HEK293 (cell line): Measurements from ENCODE around the gene FXYD3.

ENCODE experiments used
- CTCF ChIA-PET: fragments of 350-600 bp; formaldehyde crosslinking; extraction: SDS; loops from one replicate; lab custom pipeline; 2021; ENCODE audit warnings: antibody characterized with exemption; lab: Yijun Ruan, JAX
- POLR2A ChIA-PET: fragments of 300-600 bp; formaldehyde crosslinking; extraction: SDS; loops from one replicate; lab custom pipeline; 2020; ENCODE audit warnings: antibody characterized with exemption, inconsistent platforms; lab: Yijun Ruan, JAX
- H3K27ac ChIP-seq: fragments of 200-500 bp; sonication (Bioruptor generic); 2 replicates; pipeline ENCODE4 v1.5.1; 2014; ENCODE audit warnings: low read depth, low read length, control low read depth, inconsistent platforms; ENCODE audit errors: extremely low read depth
- H3K36me3 ChIP-seq, 2 experiments: fragments of 200-500 bp in 1 of 2; sonication (Bioruptor generic) in 1 of 2; 1 replicate in 1 of 2; 2 replicates in 1 of 2; pipeline ENCODE4 v1.5.1; 2014 to 2017; ENCODE audit warnings: inconsistent platforms in 2 of 2, low read length in 2 of 2; ENCODE audit not compliant: control insufficient read depth in 2 of 2, insufficient read depth in 1 of 2
- H3K4me1 ChIP-seq: fragments of 200-500 bp; sonication (Bioruptor generic); 2 replicates; pipeline ENCODE4 v1.5.1; 2014; ENCODE audit warnings: mild to moderate bottlenecking, low read length, inconsistent platforms; ENCODE audit not compliant: control insufficient read depth, insufficient read depth
- H3K4me3 ChIP-seq: 2 replicates; pipeline ENCODE4 v1.5.1; 2011; ENCODE audit warnings: low read depth, mild to moderate bottlenecking, control low read depth, low read length, moderate library complexity
- H3K9me3 ChIP-seq: fragments of 200-500 bp; sonication (Bioruptor generic); 2 replicates; pipeline ENCODE4 v1.5.1; 2014; ENCODE audit warnings: low read depth, low read length, inconsistent platforms; ENCODE audit not compliant: control insufficient read depth, insufficient read depth
- ATF2 ChIP-seq: fragments of 450-650 bp; formaldehyde crosslinking; IDR thresholded peaks from 2 replicates; pipeline ENCODE4 v1.5.1; 2016; ENCODE audit warnings: missing biosample characterization, missing genetic modification characterization, low read depth
- BCL11A ChIP-seq: fragments of 450-650 bp; formaldehyde crosslinking; IDR thresholded peaks from 2 replicates; pipeline ENCODE4 v1.5.1; 2016; ENCODE audit warnings: low read depth, missing biosample characterization, missing genetic modification characterization
- EGR2 ChIP-seq: fragments of 450-650 bp; formaldehyde crosslinking; IDR thresholded peaks from 2 replicates; pipeline ENCODE4 v1.5.1; 2016; ENCODE audit warnings: low read depth, missing biosample characterization, missing genetic modification characterization
- ELK4 ChIP-seq: IDR thresholded peaks from 2 replicates; pipeline ENCODE4 v1.6.1; 2011; ENCODE audit warnings: mild to moderate bottlenecking, low read depth, low read length, borderline replicate concordance
- GLIS1 ChIP-seq: fragments of 450-650 bp; formaldehyde crosslinking; IDR thresholded peaks from 2 replicates; pipeline ENCODE4 v1.5.1; 2016; ENCODE audit warnings: missing biosample characterization, missing genetic modification characterization
- HIC1 ChIP-seq: fragments of 450-650 bp; formaldehyde crosslinking; IDR thresholded peaks from 2 replicates; pipeline ENCODE4 v1.5.1; 2016; ENCODE audit warnings: missing biosample characterization, missing genetic modification characterization
- HOXA7 ChIP-seq: sonication (generic); formaldehyde crosslinking; IDR thresholded peaks from 2 replicates; pipeline ENCODE4 v1.8.1; 2022; ENCODE audit warnings: missing genetic modification reagents, borderline replicate concordance
- KLF17 ChIP-seq: fragments of 450-650 bp; formaldehyde crosslinking; IDR thresholded peaks from 2 replicates; pipeline ENCODE4 v1.5.1; 2016; ENCODE audit warnings: missing biosample characterization, missing genetic modification characterization
- PATZ1 ChIP-seq: fragments of 450-650 bp; formaldehyde crosslinking; IDR thresholded peaks from 2 replicates; pipeline ENCODE4 v1.5.1; 2016; ENCODE audit warnings: missing biosample characterization, missing genetic modification characterization
- REST ChIP-seq: fragments of 450-650 bp; formaldehyde crosslinking; IDR thresholded peaks from 2 replicates; pipeline ENCODE4 v1.5.1; 2016; ENCODE audit warnings: missing biosample characterization, missing genetic modification characterization
- SP3 ChIP-seq: fragments of 450-650 bp; formaldehyde crosslinking; IDR thresholded peaks from 2 replicates; pipeline ENCODE4 v1.5.1; 2016; ENCODE audit warnings: missing biosample characterization, missing genetic modification characterization
- ZBTB17 ChIP-seq: fragments of 450-650 bp; formaldehyde crosslinking; IDR thresholded peaks from 2 replicates; pipeline ENCODE4 v1.5.1; 2016; ENCODE audit warnings: missing biosample characterization, missing genetic modification characterization
- ZBTB44 ChIP-seq: fragments of 450-650 bp; IDR thresholded peaks from 2 replicates; pipeline ENCODE4 v1.5.1; 2018; ENCODE audit warnings: missing biosample characterization, mild to moderate bottlenecking, missing genetic modification characterization
- ZNF16 ChIP-seq: fragments of 450-650 bp; formaldehyde crosslinking; IDR thresholded peaks from 2 replicates; pipeline ENCODE4 v1.5.1; 2016; ENCODE audit warnings: low read depth, missing biosample characterization, missing genetic modification characterization
- ZNF174 ChIP-seq: fragments of 450-650 bp; formaldehyde crosslinking; IDR thresholded peaks from 2 replicates; pipeline ENCODE4 v1.5.0; 2017; ENCODE audit warnings: missing biosample characterization, mild to moderate bottlenecking, missing genetic modification characterization
- ZNF19 ChIP-seq: fragments of 450-650 bp; formaldehyde crosslinking; IDR thresholded peaks from 2 replicates; pipeline ENCODE4; 2016; ENCODE audit warnings: missing biosample characterization, missing genetic modification characterization, low read depth
- ZNF239 ChIP-seq: fragments of 450-650 bp; formaldehyde crosslinking; IDR thresholded peaks from 2 replicates; pipeline ENCODE4 v1.5.1; 2016; ENCODE audit warnings: missing biosample characterization, missing genetic modification characterization
- ZNF544 ChIP-seq: fragments of 450-650 bp; formaldehyde crosslinking; IDR thresholded peaks from 2 replicates; pipeline ENCODE4 v1.5.0; 2017; ENCODE audit warnings: missing biosample characterization, missing genetic modification characterization
- ZNF549 ChIP-seq: fragments of 450-650 bp; IDR thresholded peaks from 2 replicates; pipeline ENCODE4 v1.5.1; 2018; ENCODE audit warnings: missing biosample characterization, missing genetic modification characterization, mild to moderate bottlenecking, inconsistent platforms, moderate library complexity
- ZNF555 ChIP-seq: fragments of 450-650 bp; formaldehyde crosslinking; conservative IDR thresholded peaks from 2 replicates; pipeline ENCODE4 v1.5.1; 2017; ENCODE audit warnings: missing biosample characterization, mild to moderate bottlenecking, missing genetic modification characterization, inconsistent platforms
- ZNF561 ChIP-seq: fragments of 450-650 bp; IDR thresholded peaks from 2 replicates; pipeline ENCODE4 v1.5.1; 2018; ENCODE audit warnings: missing biosample characterization, missing genetic modification characterization, borderline replicate concordance
- ZNF777 ChIP-seq: fragments of 450-650 bp; formaldehyde crosslinking; IDR thresholded peaks from 2 replicates; pipeline ENCODE4 v1.5.1; 2017; ENCODE audit warnings: missing biosample characterization, missing genetic modification characterization, borderline replicate concordance
- ZNF785 ChIP-seq: fragments of 450-650 bp; formaldehyde crosslinking; IDR thresholded peaks from 2 replicates; pipeline ENCODE4 v1.5.1; 2016; ENCODE audit warnings: missing biosample characterization, missing genetic modification characterization

Gene FXYD3

GRCh38 chr19:35135389-35135909 is 19.8 kb downstream of the FXYD3 start (continued):
- TF ChIP-seq ZNF785 (tag by site-specific recombination) (0 out of 2 replicates have a peak, but pooled peaks have one; percentile 10), KLF17 (tag by site-specific recombination) (peak; percentile 91; the same call in 1 of the 2 replicates), PATZ1 (tag by site-specific recombination) (peak; percentile 94), SP3 (peak; percentile 57), ZNF555 (no peak)

GRCh38 chr19:35136231-35136630 is 20.6 kb downstream of the FXYD3 start:
- TF ChIP-seq BCL11A (no peak), ZBTB44 (tag by site-specific recombination) (no peak), EGR2 (0 out of 2 replicates have a peak, but pooled peaks have one; percentile 12), ZNF239 (tag by site-specific recombination) (no peak), ZNF544 (tag by site-specific recombination) (no peak), ZNF561 (tag by site-specific recombination) (no peak), HIC1 (tag by site-specific recombination) (0 out of 2 replicates have a peak, but pooled peaks have one; percentile 12), HOXA7 (CRISPR knock-in tag) (no peak), ZNF174 (tag by site-specific recombination) (no peak), ZNF16 (tag by site-specific recombination) (no peak), ZBTB17 (tag by site-specific recombination) (no peak), ELK4 (no peak), ZNF777 (0 out of 2 replicates have a peak, but pooled peaks have one; percentile 19), REST (tag by site-specific recombination) (no peak), ZNF549 (tag by site-specific recombination) (no peak), ATF2 (tag by site-specific recombination) (no peak), GLIS1 (tag by site-specific recombination) (no peak), ZNF19 (tag by site-specific recombination) (no peak)

More at GRCh38 chr19:35136231-35136630, 20.6 kb downstream of the FXYD3 start:
- no peaks in the 10 kb centered on the region; a peak in 1 of 3 replicates for H3K36me3 ChIP-seq
- H3K4me1 ChIP-seq: peaks cover 7% of the 10 kb centered on the region
- POLR2A ChIA-PET: interaction anchor here (1.3 kb wide), 1 partner anchor 18 kb away, joined by 4 read pairs; the partner anchor contains the start of gene FXYD5
- H3K9me3 ChIP-seq: no peaks in the 10 kb centered on the region
- no peak overlapping the region for H3K4me3 ChIP-seq
- H3K27ac ChIP-seq: no peak overlapping the region
- CTCF ChIA-PET: interaction anchor here (0.5 to 5.5 kb wide), 50 partner anchors 9 to 1100 kb away, joined by 3 to 108 read pairs (median 5); partner anchors contain the start of genes FXYD3, FXYD5 and ZNF181
